ENCODE results near the gene ZIC5. TPM values are rescaled to one million over a fixed set of nuclear protein-coding genes. Genes with fewer than 3 reads are reported as not detected.

The ZIC5 gene
- total RNA-seq, 4 donors from 2014 or later = not detected

GRCh38 chr13:99944102-99944501 lies 27.5 kb downstream of the ZIC5 start:
- 71% methylated on average over 5 to 6 of the region's 7 CpGs for WGBS, 2 donors (ENCODE audit: low coverage in 1 of 2)
- H3K4me3 ChIP-seq = no peak overlapping the region
- ATAC-seq = no peak
- no peak for TF ChIP-seq EP300 (IDR thresholded peaks at IDR 0.05)
- no peak for TF ChIP-seq CTCF (IDR thresholded peaks at IDR 0.05)
- TF ChIP-seq POLR2AphosphoS5 (IDR thresholded peaks at IDR 0.05) = no peak
- TF ChIP-seq POLR2A (IDR thresholded peaks at IDR 0.05) = no peak
- H3K27me3 ChIP-seq = peaks cover 89% of the 10 kb centered on the region
- H3K4me1 ChIP-seq = no peaks in the 10 kb centered on the region
- no peaks in the 10 kb centered on the region for H3K9me3 ChIP-seq
- no peaks in the 10 kb centered on the region for H3K36me3 ChIP-seq
- no peak overlapping the region for H3K27ac ChIP-seq

- 73% methylated on average over 3 to 4 of the region's 4 CpGs for WGBS, 2 donors (ENCODE audit: low coverage in 1 of 2)
- Histone ChIP-seq H3K27ac (no peak overlapping the region), H3K4me1 (no peaks in the 10 kb centered on the region), H3K4me3 (no peak overlapping the region), H3K9me3 (no peaks in the 10 kb centered on the region), H3K27me3 (peaks cover 92% of the 10 kb centered on the region), H3K36me3 (no peaks in the 10 kb centered on the region)
- no peak for ATAC-seq
- TF ChIP-seq CTCF (IDR thresholded peaks at IDR 0.05) = no peak
Measured at GRCh38 chr13:99941911-99942310, 29.7 kb downstream of the ZIC5 start.

- H3K27me3 ChIP-seq = peaks cover 86% of the 10 kb centered on the region
- ATAC-seq = no peak
- no peaks in the 10 kb centered on the region for H3K4me1 ChIP-seq
- TF ChIP-seq POLR2A (IDR thresholded peaks at IDR 0.05) = no peak
- no peak for TF ChIP-seq POLR2AphosphoS5 (IDR thresholded peaks at IDR 0.05)
- TF ChIP-seq CTCF (IDR thresholded peaks at IDR 0.05) = no peak
- no peak for TF ChIP-seq EP300 (IDR thresholded peaks at IDR 0.05)
- no peaks in the 10 kb centered on the region for H3K36me3 ChIP-seq
- 63 to 77% methylated on average over 5 to 7 of the region's 7 CpGs for WGBS, 2 donors (ENCODE audit: low coverage in 1 of 2)
- H3K4me3 ChIP-seq = no peak overlapping the region
- H3K27ac ChIP-seq = no peak overlapping the region
- H3K9me3 ChIP-seq = no peaks in the 10 kb centered on the region
Measured at GRCh38 chr13:99941086-99941485, 30.5 kb downstream of the ZIC5 start.

GRCh38 chr13:99938635-99939034 lies 32.9 kb downstream of the ZIC5 start:
- no peaks in the 10 kb centered on the region for H3K9me3 ChIP-seq
- H3K27ac ChIP-seq = no peak overlapping the region
- H3K4me1 ChIP-seq = no peaks in the 10 kb centered on the region
- no peak for ATAC-seq
- 8 to 29% methylated on average over 6 to 7 of the region's 7 CpGs for WGBS, 2 donors (ENCODE audit: low coverage in 1 of 2)
- no peak for TF ChIP-seq EP300 (IDR thresholded peaks at IDR 0.05)
- TF ChIP-seq POLR2A (IDR thresholded peaks at IDR 0.05) = no peak
- no peak for TF ChIP-seq POLR2AphosphoS5 (IDR thresholded peaks at IDR 0.05)
- TF ChIP-seq CTCF (IDR thresholded peaks at IDR 0.05) = no peak
- no peak overlapping the region for H3K4me3 ChIP-seq
- no peaks in the 10 kb centered on the region for H3K36me3 ChIP-seq
- H3K27me3 ChIP-seq = peaks cover 86% of the 10 kb centered on the region

- Histone ChIP-seq H3K36me3 (no peaks in the 10 kb centered on the region), H3K27ac (no peak overlapping the region), H3K4me1 (no peaks in the 10 kb centered on the region), H3K27me3 (peaks cover 74% of the 10 kb centered on the region), H3K9me3 (no peaks in the 10 kb centered on the region), H3K4me3 (no peak overlapping the region)
- 83 to 90% methylated on average over 2 of the region's 2 CpGs for WGBS, 2 donors (ENCODE audit: low coverage in 1 of 2)
- no peak for ATAC-seq
- TF ChIP-seq POLR2A (IDR thresholded peaks at IDR 0.05) (no peak), POLR2AphosphoS5 (IDR thresholded peaks at IDR 0.05) (no peak), CTCF (IDR thresholded peaks at IDR 0.05) (no peak), EP300 (IDR thresholded peaks at IDR 0.05) (no peak)
Measured at GRCh38 chr13:99935772-99936171, 35.8 kb downstream of the ZIC5 start.
